Suprapubic skin (tissue), 4 donors: ENCODE data around the gene SLC9A9. TPM values are rescaled to one million over a fixed set of nuclear protein-coding genes. Genes with fewer than 3 reads are reported as not detected.

ENCODE experiments used
- DNase-seq, 2 donors: peaks; one replicate each; pipeline ENCODE4 v3.0.0-alpha.2; 2019; ENCODE audit warnings: low spot score in 2 of 2
- H3K27ac ChIP-seq: fragments of 200-600 bp; sonication (generic); one replicate; pipeline ENCODE4 v1.5.1; 2019
- H3K27me3 ChIP-seq: fragments of 200-600 bp; sonication (generic); one replicate; pipeline ENCODE4 v1.5.1; 2019
- H3K36me3 ChIP-seq: fragments of 200-600 bp; sonication (generic); one replicate; pipeline ENCODE4 v1.5.1; 2019
- H3K4me1 ChIP-seq: fragments of 200-600 bp; sonication (generic); one replicate; pipeline ENCODE4 v1.5.1; 2019
- H3K4me3 ChIP-seq: fragments of 200-600 bp; sonication (generic); one replicate; pipeline ENCODE4 v1.5.1; 2019; ENCODE audit warnings: mild to moderate bottlenecking
- H3K9me3 ChIP-seq: fragments of 200-600 bp; sonication (generic); one replicate; pipeline ENCODE4 v1.5.1; 2019
- EP300 ChIP-seq: sonication (generic); formaldehyde crosslinking; IDR thresholded peaks from one replicate; pipeline ENCODE4 v1.6.1; 2017; ENCODE audit warnings: antibody characterized with exemption
- POLR2A ChIP-seq, 2 donors: fragments of 450-650 bp; IDR thresholded peaks; one replicate each; pipeline ENCODE4 v1.6.1; 2017; ENCODE audit warnings: antibody characterized with exemption in 2 of 2, mild to moderate bottlenecking in 2 of 2, moderate library complexity in 2 of 2
- POLR2AphosphoS5 ChIP-seq, 3 donors: sonication (generic); formaldehyde crosslinking; IDR thresholded peaks; one replicate each; pipeline ENCODE4 v1.6.1; 2017; ENCODE audit warnings: antibody characterized with exemption in 3 of 3
- WGBS: methylation state at CpG from one replicate; pipeline ENCODE4 v1.1.5; 2018; 5-methylcytosine and 5-hydroxymethylcytosine counted together
- total RNA-seq, 4 donors: library from RNA; depleted of rRNA; stranded (reverse); fragments of >200 nt; gene quantifications; one replicate each; pipeline ENCODE4 v1.1.0, GENCODE V29; 2016
- TF ChIP-seq, protein P1 (sequence below), 2 donors: fragments of 200-600 bp in 1 of 2; fragments of 450-650 bp in 1 of 2; sonication (generic) in 1 of 2; IDR thresholded peaks; one replicate each; pipeline ENCODE4 v1.5.1; 2016 to 2019; ENCODE audit warnings: antibody characterized with exemption in 2 of 2, mild to moderate bottlenecking in 1 of 2, moderate library complexity in 1 of 2

Gene SLC9A9
- total RNA-seq, 4 donors from 2014 or later, result 16.6 to 51.0 (median 30.0) TPM

- DNase-seq, result no peak
- Histone ChIP-seq H3K36me3 (no peaks in the 10 kb centered on the region), H3K27ac (no peak overlapping the region), H3K4me3 (no peak overlapping the region), H3K27me3 (no peaks in the 10 kb centered on the region), H3K4me1 (peaks cover 6% of the 10 kb centered on the region), H3K9me3 (no peaks in the 10 kb centered on the region)
- WGBS, result 74% methylated on average over 4 of the region's 4 CpGs
- TF ChIP-seq POLR2A (IDR thresholded peaks at IDR 0.05) (no peak), POLR2AphosphoS5 (IDR thresholded peaks at IDR 0.05) (no peak), EP300 (no peak)
- TF ChIP-seq, protein P1, sequence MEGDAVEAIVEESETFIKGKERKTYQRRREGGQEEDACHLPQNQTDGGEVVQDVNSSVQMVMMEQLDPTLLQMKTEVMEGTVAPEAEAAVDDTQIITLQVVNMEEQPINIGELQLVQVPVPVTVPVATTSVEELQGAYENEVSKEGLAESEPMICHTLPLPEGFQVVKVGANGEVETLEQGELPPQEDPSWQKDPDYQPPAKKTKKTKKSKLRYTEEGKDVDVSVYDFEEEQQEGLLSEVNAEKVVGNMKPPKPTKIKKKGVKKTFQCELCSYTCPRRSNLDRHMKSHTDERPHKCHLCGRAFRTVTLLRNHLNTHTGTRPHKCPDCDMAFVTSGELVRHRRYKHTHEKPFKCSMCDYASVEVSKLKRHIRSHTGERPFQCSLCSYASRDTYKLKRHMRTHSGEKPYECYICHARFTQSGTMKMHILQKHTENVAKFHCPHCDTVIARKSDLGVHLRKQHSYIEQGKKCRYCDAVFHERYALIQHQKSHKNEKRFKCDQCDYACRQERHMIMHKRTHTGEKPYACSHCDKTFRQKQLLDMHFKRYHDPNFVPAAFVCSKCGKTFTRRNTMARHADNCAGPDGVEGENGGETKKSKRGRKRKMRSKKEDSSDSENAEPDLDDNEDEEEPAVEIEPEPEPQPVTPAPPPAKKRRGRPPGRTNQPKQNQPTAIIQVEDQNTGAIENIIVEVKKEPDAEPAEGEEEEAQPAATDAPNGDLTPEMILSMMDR (IDR thresholded peaks at IDR 0.05), result no peak
Measured at GRCh38 chr3:143242691-143243090, 605.6 kb downstream of the SLC9A9 start.

- Histone ChIP-seq H3K27ac (no peak overlapping the region), H3K4me1 (peaks cover 6% of the 10 kb centered on the region), H3K4me3 (no peak overlapping the region), H3K27me3 (no peaks in the 10 kb centered on the region), H3K36me3 (no peaks in the 10 kb centered on the region), H3K9me3 (no peaks in the 10 kb centered on the region)
- DNase-seq, result no peak
- 62% methylated on average over 3 of the region's 3 CpGs for WGBS
- TF ChIP-seq EP300 (no peak), POLR2AphosphoS5 (IDR thresholded peaks at IDR 0.05) (no peak), POLR2A (IDR thresholded peaks at IDR 0.05) (no peak)
- TF ChIP-seq, protein P1 (IDR thresholded peaks at IDR 0.05), result no peak
Measured at GRCh38 chr3:143242101-143242500, 606.2 kb downstream of the SLC9A9 start.

GRCh38 chr3:143241481-143241951, 606.8 kb downstream of the SLC9A9 start:
- WGBS, result 70% methylated on average over 3 of the region's 3 CpGs
- no peaks in the 10 kb centered on the region for H3K9me3 ChIP-seq
- no peaks in the 10 kb centered on the region for H3K27me3 ChIP-seq
- H3K36me3 ChIP-seq, result no peaks in the 10 kb centered on the region
- H3K4me1 ChIP-seq, result peaks cover 6% of the 10 kb centered on the region
- TF ChIP-seq POLR2AphosphoS5 (IDR thresholded peaks at IDR 0.05), result no peak
- TF ChIP-seq EP300, result no peak
- TF ChIP-seq POLR2A (IDR thresholded peaks at IDR 0.05), result no peak
- H3K27ac ChIP-seq, result no peak overlapping the region
- no peak overlapping the region for H3K4me3 ChIP-seq
- DNase-seq, result no peak

DNA sequence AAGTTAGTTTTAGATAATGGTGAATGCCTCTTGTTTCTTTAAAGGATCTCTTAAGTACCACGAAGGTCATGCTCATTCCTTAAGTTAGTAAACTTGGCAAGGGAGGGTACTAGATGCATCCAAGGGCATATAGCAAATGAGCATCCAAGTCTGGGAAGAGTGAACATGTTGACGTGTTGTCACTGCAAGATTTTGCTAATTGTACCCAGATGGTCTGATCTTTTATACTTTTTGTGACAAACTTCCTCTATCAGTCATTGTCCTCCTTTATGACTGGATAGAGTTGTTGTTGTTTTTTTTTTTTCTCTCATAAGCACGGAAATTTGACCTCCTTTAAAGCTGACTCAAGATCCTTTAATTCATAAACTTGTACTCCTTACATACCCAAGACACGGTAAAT, 607.4 kb downstream of the SLC9A9 start:
- H3K36me3 ChIP-seq, result no peaks in the 10 kb centered on the region
- no peak for DNase-seq
- no peak overlapping the region for H3K4me3 ChIP-seq
- no peak overlapping the region for H3K27ac ChIP-seq
- WGBS, result 64% methylated on average over 4 of the region's 4 CpGs
- H3K4me1 ChIP-seq, result peaks cover 6% of the 10 kb centered on the region
- no peaks in the 10 kb centered on the region for H3K27me3 ChIP-seq
- TF ChIP-seq, protein P1 (IDR thresholded peaks at IDR 0.05), result no peak
- TF ChIP-seq POLR2A (IDR thresholded peaks at IDR 0.05) (no peak), EP300 (no peak), POLR2AphosphoS5 (IDR thresholded peaks at IDR 0.05) (no peak)
- no peaks in the 10 kb centered on the region for H3K9me3 ChIP-seq

GRCh38 chr3:143239031-143239430, 609.2 kb downstream of the SLC9A9 start:
- H3K9me3 ChIP-seq, result no peaks in the 10 kb centered on the region
- TF ChIP-seq, protein P1 (IDR thresholded peaks at IDR 0.05), result no peak
- TF ChIP-seq POLR2A (IDR thresholded peaks at IDR 0.05), result no peak
- no peak for TF ChIP-seq POLR2AphosphoS5 (IDR thresholded peaks at IDR 0.05)
- TF ChIP-seq EP300, result no peak
- H3K36me3 ChIP-seq, result no peaks in the 10 kb centered on the region
- H3K27ac ChIP-seq, result no peak overlapping the region
- no peak overlapping the region for H3K4me3 ChIP-seq
- peaks cover 6% of the 10 kb centered on the region for H3K4me1 ChIP-seq
- no peaks in the 10 kb centered on the region for H3K27me3 ChIP-seq
- DNase-seq, result no peak
- WGBS, result 59% methylated on average over 3 of the region's 3 CpGs
